Fibroblast of skin of left biceps (primary cell): Measurements from ENCODE around the gene IFNA5.

ENCODE experiments used
- DNase-seq, 2 experiments: peaks; one replicate each; pipeline ENCODE4 v3.0.0-alpha.2; 2013; ENCODE audit warnings: low read depth in 2 of 2

IFNA5 gene

GRCh38 chr9:21305213-21305612, at the start of gene IFNA5:
Gene IFNA5, minus strand, starts transcription at chr9:21305313. Its CDS starts 57 bp downstream, at chr9:21305256.
- no peak for DNase-seq

DNA sequence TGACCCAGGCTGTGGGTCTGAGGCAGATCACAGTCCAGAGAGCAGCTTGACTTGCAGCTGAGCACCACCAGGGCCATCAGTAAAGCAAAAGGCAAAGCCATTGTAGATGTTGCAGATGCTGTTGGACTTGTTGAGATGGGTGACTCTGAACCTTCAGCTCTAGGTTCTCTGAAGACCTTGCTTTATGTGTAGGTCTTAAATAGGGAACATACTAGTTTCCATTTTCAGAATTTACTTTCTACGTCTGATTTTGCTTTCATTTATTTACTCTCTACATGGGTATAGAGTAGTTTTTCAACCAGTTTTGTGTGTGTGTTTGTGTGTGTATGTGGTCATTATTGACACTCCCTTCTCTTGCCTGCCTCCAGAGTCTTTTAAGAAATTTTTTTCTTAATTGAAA, 45.7 kb upstream of the IFNA5 start, which contains the start of gene IFNA6:
TSS of gene IFNA6 (minus strand) at position 101 of the 400 bp plus-strand sequence. CDS start at position 101, 0 bp downstream.
- no peak for DNase-seq

DNA sequence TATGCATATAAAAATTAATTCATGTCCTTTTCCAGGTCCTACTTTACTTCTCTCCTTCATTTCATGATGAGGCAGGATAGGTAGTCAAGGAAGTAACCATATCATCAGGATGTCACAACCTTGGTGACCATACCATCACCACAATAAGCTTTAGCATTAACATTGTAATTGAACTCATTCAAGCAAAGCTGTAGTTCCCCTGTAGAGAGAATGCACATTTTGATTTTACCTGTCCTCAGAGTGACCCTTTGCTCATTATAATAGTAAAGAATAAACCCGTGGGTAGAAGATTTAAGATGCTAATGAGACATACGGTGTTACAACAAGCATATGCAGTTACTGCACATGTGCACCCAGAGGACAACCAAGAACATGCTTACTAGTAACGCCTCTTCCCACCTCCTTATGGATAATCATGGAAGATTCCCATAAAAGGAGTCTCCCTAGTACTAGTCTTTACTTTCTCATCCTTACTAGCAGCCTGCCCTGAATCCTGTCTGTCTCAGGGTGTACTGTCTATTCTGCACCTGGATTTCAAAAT, 43.4 kb upstream of the IFNA5 start:
- no peak for DNase-seq

DNA sequence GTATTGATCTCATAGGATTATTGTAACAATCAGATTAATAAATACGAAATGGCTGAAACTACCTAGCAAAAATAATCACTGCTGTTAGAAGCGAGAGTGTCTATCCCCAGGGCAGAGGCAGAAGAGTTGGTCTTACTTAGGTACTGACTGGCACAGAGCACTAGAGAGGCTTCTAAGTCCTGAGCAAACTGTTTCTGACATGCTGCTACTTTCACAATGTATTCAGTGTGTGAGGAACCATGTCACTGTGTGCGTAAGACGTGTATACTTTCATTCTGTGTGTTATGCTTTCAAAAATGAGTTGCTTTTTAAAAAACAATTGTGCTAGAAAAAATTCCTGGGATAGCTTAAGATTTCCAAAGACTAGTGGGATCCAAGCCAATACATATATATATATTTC, 35.6 kb upstream of the IFNA5 start:
- DNase-seq, result no peak

GRCh38 chr9:21336457-21336856, 31.3 kb upstream of the IFNA5 start:
- DNase-seq, result no peak

GRCh38 chr9:21334701-21335632, 29.9 kb upstream of the IFNA5 start, which contains the start of gene KLHL9:
Gene KLHL9, minus strand, starts transcription at chr9:21335404. Its CDS starts 545 bp downstream, at chr9:21334859.
- peak; percentile 84 to 85 for DNase-seq

- no peak for DNase-seq
Observed at GRCh38 chr9:21333226-21333625, 28.1 kb upstream of the IFNA5 start.

DNA sequence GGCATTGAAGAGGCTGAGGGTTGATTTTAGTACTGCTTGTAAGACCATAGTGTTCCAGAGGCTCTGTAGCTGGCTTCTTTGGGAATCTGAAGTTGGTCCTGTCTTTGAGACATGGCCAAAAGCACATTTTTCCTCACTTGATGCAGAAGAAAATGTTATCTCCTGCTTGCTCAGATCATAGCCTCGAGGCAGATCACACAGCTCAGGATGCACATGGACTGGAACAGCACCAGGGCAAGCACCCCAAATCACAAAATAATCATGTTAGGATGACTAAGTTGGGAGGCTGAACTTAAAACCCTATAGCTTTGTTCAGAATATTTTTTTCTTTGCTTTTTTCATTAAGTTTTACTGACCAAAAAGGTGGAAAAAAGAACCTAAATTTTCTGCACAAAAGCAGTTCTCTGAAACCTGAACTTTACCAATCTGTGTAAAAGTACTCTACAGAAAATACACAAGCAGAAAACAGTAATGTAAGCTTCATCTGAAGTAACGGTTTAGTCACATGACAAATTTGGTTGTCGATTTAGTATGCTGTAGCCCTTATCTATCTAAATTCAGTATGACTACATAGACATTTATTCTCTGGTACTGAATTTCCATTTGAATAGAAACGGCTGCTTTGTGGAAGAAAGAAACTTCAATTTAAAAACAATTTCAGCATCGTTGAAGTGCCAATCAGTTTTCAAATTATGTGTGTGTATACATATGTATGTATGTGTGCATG, 26.7 kb upstream of the IFNA5 start:
- no peak for DNase-seq

- peak; percentile 4 to 8 for DNase-seq
Observed at GRCh38 chr9:21326526-21327139, 21.5 kb upstream of the IFNA5 start.

- DNase-seq, result no peak
Observed at GRCh38 chr9:21324047-21324446, 18.9 kb upstream of the IFNA5 start.

GRCh38 chr9:21322911-21323461, 17.9 kb upstream of the IFNA5 start:
- DNase-seq, result no peak

GRCh38 chr9:21320465-21320864, 15.4 kb upstream of the IFNA5 start:
- no peak for DNase-seq

GRCh38 chr9:21317956-21318923, 13.1 kb upstream of the IFNA5 start:
- peak in 1 of 2 experiments; percentile 9 for DNase-seq

DNA sequence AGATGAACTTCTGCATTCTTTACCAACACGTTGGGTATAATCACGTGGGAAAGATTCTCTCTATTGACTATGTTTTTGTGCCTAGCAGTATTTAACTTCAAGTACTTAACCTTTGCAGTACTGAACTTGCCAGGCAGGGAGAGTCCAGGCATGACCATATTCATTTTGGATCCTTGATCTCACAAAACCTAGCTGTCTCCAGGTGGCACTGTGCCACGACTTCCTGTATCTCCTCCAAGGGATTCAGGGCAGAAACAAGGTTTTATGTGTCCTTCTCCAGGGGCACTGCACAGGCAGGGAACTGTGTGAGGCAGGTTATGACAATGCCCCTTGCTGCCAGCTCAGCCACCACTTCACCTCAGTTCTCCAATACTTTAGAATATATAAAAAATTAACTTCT, 11.7 kb upstream of the IFNA5 start:
- no peak for DNase-seq

DNA sequence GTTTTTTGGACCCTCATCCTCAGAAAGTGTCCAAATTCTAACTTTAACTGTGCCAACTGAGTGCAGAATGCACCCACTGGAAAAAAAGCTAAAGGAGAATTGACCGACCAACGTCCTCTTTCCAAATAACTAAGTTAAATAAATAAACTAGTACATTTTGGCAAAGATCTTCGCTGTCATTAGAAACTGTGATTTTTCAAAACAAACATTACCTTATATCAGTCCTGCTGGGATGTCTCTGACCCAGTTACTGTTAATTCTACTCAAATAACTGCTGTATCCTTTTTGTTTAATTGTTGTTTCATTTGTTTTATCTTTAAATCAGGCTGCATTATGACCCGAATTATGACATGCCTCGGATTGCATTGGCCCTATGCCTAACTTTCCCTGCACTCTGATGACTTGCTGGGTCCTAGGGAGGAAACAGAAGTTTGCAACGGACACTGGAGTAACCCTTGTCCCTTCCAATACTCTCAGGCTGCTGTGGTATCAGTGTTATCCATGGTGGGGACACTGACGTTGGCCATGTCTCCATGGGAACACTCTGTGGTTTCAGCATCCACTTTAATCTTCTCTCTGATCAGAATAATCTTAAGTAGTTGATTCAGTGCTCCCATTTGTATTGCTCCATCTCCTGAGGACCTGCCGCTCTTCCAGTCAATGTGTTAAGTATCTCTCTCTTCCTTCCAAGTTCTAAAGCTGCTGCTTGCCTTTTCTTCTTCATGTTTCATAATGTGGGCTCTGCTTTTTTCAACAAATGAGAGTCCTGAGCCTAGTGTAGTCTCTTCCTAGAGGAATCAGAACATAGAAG, 11.1 kb upstream of the IFNA5 start:
- DNase-seq, result no peak

DNA sequence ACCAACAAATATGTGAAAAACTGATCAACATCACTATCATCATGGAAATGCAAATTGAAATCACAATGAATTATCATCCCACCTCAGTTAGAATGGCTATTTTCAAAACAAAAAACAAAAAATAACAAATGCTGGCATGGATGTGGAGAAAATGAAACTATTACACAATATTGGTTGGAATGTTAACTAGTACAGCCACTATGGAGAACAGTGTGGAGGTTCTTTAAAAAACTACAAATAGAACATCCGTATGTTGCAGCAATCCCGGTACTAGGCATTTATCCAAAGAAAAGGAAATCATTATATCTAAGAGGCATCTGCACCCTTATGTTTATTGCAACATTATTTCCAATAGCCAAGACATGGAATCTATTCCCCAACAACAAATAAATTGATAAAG, 9.0 kb upstream of the IFNA5 start:
- no peak for DNase-seq

- no peak for DNase-seq
Observed at GRCh38 chr9:21311889-21312288, 6.8 kb upstream of the IFNA5 start.

DNA sequence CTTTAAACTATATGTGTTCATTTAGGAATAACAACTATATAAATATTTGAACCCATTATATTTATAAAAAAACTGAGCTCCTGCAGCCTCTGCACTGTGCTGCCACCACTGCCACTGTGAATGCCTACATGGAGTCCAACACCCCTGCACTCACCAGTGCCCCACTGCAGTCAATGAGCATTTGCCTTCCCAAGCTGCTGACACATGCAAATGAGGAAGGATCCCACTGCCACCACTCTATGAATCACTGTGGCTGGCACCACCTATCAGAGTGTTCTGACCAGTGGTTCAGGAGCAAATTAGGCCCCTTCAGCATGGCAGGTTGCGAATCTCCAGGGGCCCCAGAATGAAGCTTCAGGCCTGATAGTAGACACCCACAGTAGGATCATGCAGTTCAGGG, 9.1 kb downstream of the IFNA5 start:
- DNase-seq, result no peak

DNA sequence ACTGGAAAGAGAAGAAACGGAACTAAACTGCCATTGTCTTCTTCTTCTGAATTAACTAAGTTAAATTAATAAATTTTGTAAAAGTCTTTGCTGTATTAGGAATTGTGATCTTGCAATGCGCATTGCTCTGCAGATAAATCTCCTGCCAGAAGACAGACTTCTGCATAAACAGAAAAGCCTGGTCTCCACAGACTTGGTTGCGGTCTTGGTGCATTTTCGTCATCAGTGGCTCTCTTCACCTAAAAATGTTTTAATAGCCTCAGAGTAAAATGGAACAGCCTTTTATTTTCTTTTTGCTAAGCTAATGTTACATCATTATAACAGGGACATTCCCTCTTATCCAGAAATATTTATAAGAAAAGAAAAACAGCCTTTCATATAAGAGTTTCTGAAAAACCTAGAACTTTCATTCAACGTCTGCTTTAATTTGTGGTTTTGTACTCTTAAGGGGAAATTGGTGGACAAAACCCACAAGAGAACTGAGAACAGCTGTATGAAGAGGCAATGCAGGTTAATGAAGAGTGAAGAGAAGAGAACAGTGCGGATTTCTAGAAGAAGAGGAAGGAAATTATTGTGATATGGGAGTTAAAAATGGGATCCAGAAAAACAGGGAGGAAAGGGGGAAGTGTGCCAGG, 10.1 kb downstream of the IFNA5 start:
- DNase-seq, result no peak
